ENCODE results near the gene TPRG1. TPM values are rescaled to one million over a fixed set of nuclear protein-coding genes. Genes with fewer than 3 reads are reported as not detected.

TPRG1 gene
- total and polyA plus RNA-seq, 2 of the 8 experiments (the other 6 are each of a cell fraction or from before 2014, with no cell fraction given), result 0.37 to 0.47 TPM

DNA sequence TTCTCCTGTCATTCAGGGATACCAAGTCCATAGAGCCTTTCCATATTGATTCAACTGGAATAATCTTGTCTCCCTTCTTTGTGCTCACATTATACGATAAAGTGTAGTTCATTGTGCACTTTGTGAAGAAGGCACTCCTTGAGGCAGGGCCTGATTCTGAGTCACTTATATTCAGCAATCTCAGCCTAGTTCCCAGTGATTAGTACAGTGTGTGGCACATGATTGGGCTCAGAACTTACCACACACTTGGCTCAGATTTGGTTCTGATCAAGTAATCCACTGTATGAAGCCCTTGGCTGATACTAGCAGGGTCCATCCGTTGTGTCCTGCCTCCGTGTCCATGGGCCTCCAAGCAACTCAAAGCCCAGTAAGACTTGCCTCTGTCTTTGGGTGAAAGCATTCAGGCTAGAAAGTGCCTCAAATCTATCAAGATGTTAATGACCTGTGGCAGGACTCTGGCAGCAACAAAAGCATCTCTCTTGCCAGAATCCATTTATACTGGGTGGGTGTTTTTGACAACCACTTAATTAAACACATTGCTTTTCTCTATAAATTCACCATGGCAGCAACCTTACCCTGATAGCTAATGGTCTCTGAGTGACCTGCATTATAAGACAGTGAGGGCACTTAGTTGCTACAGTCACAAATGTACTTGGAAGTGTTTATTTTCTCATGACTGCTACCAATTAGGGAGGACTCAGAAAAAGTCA, 51.3 kb downstream of the TPRG1 start (continued):
- TF ChIP-seq USF2 (IDR thresholded peaks at IDR 0.05; ENCODE audit: low read length) (no peak), SIRT6 (IDR thresholded peaks at IDR 0.05; ENCODE audit: low read length) (no peak), NRF1 (IDR thresholded peaks at IDR 0.05; ENCODE audit: low read depth, low read length) (no peak), NANOG (IDR thresholded peaks at IDR 0.05; ENCODE audit: insufficient read depth, low read depth, low read length, poor library complexity, severe bottlenecking) (no peak), GABPA (IDR thresholded peaks at IDR 0.05; ENCODE audit: borderline replicate concordance, insufficient read depth, low read length) (no peak), MAX (IDR thresholded peaks at IDR 0.05) (no peak), CBX8 (IDR thresholded peaks at IDR 0.05; ENCODE audit: borderline replicate concordance, low read depth, low read length) (no peak)
- TF ChIP-seq, protein P1, sequence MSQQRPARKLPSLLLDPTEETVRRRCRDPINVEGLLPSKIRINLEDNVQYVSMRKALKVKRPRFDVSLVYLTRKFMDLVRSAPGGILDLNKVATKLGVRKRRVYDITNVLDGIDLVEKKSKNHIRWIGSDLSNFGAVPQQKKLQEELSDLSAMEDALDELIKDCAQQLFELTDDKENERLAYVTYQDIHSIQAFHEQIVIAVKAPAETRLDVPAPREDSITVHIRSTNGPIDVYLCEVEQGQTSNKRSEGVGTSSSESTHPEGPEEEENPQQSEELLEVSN (IDR thresholded peaks at IDR 0.05), result no peak

Data from H1 (cell line).